ENCODE measurements around the gene NAV2.

NAV2 gene

GRCh38 chr11:19816040-19816439, 103.4 kb downstream of the NAV2 start:
- DNase-seq: no peak

- DNase-seq: no peak
These were observed 104.2 kb downstream of the NAV2 start for GRCh38 chr11:19816817-19817216.

- DNase-seq: no peak
These were observed 104.7 kb downstream of the NAV2 start for GRCh38 chr11:19817265-19817851.

- no peak for DNase-seq
These were observed 105.2 kb downstream of the NAV2 start for GRCh38 chr11:19817870-19818269.

GRCh38 chr11:19818619-19819018, 106.0 kb downstream of the NAV2 start:
- no peak for DNase-seq

- no peak for DNase-seq
These were observed 106.5 kb downstream of the NAV2 start for GRCh38 chr11:19819148-19819547.

- DNase-seq: no peak
These were observed 107.5 kb downstream of the NAV2 start for GRCh38 chr11:19820100-19820499.

GRCh38 chr11:19821412-19821875, 108.8 kb downstream of the NAV2 start:
- no peak for DNase-seq

GRCh38 chr11:19821993-19822392, 109.4 kb downstream of the NAV2 start:
- DNase-seq: no peak

GRCh38 chr11:19822531-19822930, 109.9 kb downstream of the NAV2 start:
- DNase-seq: no peak

- DNase-seq: no peak
These were observed 114.0 kb downstream of the NAV2 start for GRCh38 chr11:19826606-19827005.

- DNase-seq: no peak
These were observed 114.9 kb downstream of the NAV2 start for GRCh38 chr11:19827399-19828135.

- no peak for DNase-seq
These were observed 115.9 kb downstream of the NAV2 start for GRCh38 chr11:19828382-19829108.

GRCh38 chr11:19829109-19829837, 116.6 kb downstream of the NAV2 start:
- DNase-seq: no peak

- DNase-seq: no peak
These were observed 119.6 kb downstream of the NAV2 start for GRCh38 chr11:19832086-19832750.

- no peak for DNase-seq
These were observed 120.3 kb downstream of the NAV2 start for GRCh38 chr11:19832901-19833300.

GRCh38 chr11:19834771-19835170, 122.1 kb downstream of the NAV2 start:
- DNase-seq: no peak

- DNase-seq: no peak
These were observed 124.0 kb downstream of the NAV2 start for GRCh38 chr11:19836666-19837065.

GRCh38 chr11:19838994-19839768, 126.5 kb downstream of the NAV2 start:
- no peak for DNase-seq

GRCh38 chr11:19840961-19841360, 128.3 kb downstream of the NAV2 start:
- DNase-seq: no peak

GRCh38 chr11:19842505-19842904, 129.9 kb downstream of the NAV2 start:
- no peak for DNase-seq

GRCh38 chr11:19843079-19843478, 130.4 kb downstream of the NAV2 start:
- no peak for DNase-seq
